ENCODE data around the gene CAMTA1.

The CAMTA1 gene

DNA sequence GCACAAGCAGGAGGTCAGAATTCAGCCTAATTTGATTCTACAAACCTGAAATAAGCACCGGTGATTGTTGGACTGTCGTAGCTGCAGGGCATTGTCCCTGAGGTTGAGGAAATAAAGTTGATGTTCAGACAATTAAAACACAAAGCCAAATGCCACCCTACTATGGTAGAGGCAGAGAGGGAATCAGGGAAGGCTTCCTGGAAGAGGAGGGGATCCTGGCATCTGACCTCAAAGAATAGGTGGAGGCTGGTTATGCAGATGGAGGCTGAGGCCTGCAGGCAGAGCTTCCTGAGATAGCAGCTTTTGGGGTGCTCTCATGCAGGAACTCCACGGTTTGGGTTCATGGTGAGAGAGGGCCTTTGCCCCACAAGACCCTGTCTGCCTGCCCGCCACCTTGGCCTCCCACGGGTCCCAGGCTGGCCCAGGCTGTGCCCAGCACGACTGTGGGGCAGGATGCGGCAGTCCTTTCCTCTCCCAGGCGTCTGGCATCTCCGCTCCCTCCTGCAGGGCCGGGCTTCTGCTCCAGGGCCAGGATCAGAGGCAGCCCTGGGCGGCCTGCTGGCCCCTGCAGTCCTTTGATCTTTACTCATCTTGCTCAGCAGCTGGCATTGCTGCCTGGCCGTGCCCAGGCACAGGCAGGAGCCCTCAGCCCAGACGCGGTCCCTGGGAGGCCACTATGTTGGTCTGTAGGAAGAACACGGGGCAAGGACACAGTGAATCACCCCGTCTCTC, 851.7 kb downstream of the CAMTA1 start:
- DNase-seq, result no peak

- DNase-seq, result no peak
These were observed 852.8 kb downstream of the CAMTA1 start for GRCh38 chr1:7638078-7638477.

DNA sequence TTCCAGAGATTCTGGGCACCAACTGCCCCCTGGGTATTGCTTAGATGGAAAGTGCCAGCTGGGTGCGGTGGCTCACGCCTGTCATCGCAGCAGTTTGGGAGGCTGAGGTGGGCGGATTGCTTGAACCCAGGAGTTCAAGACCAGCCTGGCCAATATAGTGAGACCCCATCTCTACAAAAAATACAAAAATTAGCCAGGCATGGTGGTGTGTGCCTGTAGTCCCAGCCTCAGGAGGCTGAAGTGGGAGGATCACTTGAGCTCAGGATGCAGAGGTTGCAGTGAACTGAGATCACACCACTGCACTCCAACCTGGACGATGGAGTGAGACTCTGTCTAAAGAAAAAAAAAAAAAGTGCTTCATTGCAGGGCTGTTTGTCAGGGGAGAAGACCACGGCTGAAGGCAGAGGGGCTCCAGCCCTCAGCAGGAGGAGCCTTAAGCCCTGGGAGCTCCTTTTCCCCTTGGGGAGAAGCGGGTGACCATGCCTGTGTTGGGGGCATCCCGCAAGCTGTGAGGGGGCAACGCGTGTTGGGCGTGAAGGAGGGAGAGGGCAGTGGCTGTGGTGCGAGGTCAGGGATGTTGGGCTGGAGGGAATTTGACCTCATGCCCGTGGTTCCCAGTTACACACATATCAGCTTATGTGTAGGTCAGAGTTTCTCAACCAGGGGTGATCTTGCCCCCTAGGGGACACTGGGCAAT, 854.3 kb downstream of the CAMTA1 start:
- DNase-seq, result no peak

GRCh38 chr1:7640350-7640749, 855.1 kb downstream of the CAMTA1 start:
- DNase-seq, result no peak

DNA sequence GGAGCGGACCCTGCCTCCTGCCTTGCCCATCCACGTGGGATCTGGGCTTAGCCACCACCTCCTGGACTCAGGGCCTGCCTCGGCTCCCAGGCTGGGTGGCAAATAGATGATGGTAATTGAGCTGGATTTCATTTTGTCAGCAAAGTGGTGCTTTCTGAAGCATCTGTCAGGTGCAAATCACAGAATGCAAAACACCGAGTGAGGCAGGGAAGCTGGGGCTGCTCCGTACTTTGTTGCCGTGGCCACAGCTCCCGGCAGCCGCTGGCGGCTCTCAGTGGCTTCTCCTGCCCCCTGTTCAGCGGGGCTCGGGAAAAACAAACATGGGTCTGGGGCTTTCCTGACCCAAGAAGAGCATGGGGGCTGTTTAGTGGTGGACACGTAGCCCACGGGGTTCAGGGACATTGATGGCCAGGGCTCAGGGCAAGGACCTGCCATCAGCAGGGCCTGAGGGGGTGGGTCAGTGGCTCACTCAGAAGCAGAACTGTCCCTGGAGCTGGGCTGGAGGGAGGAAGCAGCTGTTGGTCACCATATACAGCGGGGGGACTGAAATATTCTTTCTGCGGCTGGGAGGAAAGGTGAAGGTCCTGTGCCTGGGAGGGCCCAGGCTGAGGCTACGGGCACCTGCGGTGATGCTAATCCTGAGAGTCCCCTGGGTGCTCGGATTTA, 855.8 kb downstream of the CAMTA1 start:
- no peak for DNase-seq

- no peak for DNase-seq
These were observed 856.5 kb downstream of the CAMTA1 start for GRCh38 chr1:7641587-7642417.

GRCh38 chr1:7642418-7642704, 857.1 kb downstream of the CAMTA1 start:
- DNase-seq, result no peak

DNA sequence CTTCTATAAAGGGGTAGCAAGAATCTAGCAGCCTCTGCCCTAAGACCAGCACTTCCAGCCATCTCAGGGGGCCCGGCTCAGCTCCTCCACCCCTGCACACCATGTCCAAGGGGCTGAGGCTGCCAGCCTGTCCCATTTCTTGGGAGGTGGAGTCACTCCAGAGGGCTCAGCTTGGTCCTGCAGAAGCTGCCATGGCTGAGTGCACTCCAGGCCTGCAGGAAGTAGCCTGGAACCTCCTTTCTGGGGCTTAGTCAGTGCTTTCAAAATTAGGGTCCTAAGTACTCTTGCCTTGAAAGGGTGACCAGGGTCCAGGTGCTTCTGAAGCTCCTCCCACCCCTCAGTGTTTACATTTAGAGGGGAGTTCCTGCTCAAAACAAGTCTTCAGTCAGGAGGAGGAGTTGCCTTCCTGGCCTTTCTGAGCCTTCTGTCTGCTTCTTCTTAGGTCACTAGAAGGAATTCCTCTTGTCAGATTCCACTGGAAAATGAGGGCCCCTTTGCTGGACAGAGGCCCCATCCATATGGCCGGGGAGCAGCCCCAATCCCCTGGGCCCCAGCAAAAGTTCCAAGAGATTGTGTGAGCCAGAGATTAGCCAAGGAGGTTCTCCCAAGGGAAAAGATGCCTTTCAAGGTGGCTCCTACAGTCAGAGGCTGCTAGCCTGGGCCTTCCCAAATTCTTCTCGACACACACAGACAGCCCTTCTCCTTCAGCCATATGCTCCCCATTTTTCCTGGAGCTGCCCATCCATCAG, 857.7 kb downstream of the CAMTA1 start:
- DNase-seq, result no peak

DNA sequence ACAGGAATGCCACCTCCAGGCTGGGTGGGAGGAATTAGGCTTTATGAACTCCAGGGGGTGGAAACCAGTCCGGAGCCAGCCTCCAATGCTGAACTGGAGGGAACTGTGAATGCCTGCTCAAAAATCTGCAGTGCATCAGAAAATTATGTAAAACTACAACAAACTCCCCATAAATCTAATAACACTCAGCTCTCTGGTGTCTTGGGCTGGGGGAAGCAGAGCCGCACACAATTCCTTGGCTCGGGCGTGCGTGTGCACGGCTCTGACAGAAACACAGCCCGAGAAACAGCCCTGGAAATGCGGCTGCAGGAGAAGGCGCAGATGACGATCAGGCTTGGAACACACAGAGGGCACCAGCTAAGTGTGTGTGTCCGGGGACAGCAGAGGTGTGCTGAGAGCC, 858.3 kb downstream of the CAMTA1 start:
- no peak for DNase-seq

DNA sequence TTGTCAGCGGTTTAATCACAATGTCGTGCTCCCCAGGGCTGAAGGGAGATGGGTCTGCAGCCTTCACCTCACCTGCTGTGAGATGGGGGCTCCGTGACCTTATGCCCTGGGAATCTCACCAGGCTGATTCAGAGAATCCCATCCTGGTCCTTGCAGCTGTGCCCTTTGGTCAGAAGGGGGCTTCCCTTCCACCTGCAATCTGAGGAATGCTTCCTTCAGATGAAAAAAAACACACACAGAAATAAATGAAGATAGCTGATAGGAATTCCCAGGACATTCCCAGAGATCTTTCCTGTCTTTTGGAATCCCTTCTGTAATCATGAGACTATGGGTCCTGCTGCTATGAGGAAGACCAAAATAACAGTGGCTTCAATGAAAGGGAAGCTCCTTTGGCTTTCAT, 858.8 kb downstream of the CAMTA1 start:
- no peak for DNase-seq

DNA sequence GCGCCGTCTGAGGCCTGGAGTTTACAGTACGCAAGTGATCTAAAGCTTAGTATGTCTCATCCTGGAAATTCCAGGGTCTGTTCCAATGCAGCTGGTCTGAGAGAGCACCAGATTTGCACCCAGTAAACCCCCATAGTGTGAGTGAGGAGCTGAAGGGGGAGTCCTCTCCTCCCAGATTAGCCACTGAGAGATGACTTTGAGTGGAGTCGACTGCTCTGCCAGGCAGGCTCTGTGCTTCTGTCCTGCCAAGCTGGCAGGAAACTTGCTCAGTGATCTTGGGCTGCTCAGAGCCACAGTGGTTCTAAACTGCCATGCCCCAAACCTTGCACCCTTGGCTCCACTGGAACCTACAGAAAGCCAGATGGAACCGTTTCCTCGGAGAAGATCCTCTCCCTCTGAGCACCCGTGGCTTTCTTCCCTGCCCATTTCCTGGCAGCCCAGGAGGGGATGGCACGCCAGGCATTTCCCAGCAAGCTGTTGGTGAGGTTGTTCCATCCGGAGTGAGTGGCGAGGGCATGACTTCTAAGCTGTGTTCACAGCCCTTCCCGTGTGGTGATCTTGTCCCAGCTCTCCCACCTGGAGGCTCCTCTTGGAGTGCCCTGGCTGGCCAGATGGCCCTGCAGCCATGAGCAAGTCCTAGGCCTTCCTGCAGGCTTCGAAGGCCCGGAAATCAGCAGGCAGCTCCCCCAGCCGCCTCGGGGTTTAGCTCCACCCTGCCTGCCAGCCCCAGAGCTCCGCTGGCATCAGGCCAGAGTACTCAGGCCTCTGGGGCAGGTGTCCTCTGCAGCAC, 859.9 kb downstream of the CAMTA1 start:
- no peak for DNase-seq

GRCh38 chr1:7645751-7646048, 860.4 kb downstream of the CAMTA1 start:
- no peak for DNase-seq

DNA sequence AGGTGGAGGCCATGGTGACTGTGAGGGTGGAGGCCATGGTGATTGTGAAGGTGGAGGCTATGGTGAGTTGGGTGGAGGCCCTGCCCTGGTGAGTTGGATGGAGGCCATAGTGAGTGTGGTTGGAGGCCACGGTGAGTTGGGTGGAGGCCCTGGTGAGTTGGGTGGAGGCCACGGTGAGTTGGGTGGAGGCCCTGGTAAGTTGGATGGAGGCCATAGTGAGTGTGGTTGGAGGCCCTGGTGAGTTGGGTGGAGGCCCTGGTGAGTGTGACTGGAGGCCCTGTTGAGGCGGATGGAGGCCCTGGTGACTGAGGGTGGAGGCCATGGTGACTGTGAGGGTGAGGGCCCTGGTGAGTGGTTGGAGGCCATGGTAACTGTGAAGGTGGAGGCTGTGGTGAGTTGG, 860.9 kb downstream of the CAMTA1 start:
- DNase-seq, result no peak

- peak; percentile 61 to 64 for DNase-seq
These were observed 862.0 kb downstream of the CAMTA1 start for GRCh38 chr1:7646981-7647901.

- DNase-seq, result no peak
These were observed 863.6 kb downstream of the CAMTA1 start for GRCh38 chr1:7648761-7649384.

DNA sequence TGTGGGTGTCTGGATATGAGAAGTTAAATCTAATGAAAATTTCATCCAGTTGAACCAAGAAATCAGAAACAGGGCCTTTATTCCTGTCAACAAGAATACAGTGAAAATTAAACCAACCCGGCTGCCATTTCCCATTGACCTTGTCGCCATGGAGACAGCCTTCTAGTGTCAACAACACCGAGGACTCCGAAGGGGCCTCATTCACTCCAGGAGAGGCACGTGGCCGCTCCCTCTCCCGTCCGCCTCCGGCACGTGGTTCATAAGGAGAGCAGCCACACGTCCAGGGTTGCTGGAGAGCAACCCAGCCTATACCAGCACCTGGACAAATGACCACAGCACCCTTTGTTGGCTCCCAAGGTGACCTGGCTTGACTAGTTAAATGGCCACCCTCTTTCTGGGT, 865.5 kb downstream of the CAMTA1 start:
- no peak for DNase-seq

- DNase-seq, result no peak
These were observed 865.9 kb downstream of the CAMTA1 start for GRCh38 chr1:7651203-7651602.

DNA sequence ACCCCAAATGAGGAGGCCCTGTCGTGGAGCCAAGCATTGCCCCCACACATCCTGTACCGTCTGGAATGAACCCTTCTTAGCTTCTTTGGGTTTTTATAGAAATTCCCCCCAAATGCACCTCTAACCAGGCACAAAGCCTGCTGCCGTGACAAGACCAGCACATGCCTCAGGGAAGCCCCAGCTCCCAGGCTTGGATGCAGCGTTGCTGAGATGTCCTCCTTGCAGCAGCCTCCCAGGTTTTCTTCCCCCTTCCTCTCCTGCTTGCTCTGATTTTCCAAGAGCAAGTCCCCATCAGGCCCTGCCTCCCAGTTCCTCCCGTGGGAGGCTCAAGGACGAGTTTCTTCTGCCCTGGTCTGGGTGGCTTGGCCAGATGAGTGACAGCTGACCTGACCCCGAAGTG, 866.8 kb downstream of the CAMTA1 start:
- DNase-seq, result no peak

DNA sequence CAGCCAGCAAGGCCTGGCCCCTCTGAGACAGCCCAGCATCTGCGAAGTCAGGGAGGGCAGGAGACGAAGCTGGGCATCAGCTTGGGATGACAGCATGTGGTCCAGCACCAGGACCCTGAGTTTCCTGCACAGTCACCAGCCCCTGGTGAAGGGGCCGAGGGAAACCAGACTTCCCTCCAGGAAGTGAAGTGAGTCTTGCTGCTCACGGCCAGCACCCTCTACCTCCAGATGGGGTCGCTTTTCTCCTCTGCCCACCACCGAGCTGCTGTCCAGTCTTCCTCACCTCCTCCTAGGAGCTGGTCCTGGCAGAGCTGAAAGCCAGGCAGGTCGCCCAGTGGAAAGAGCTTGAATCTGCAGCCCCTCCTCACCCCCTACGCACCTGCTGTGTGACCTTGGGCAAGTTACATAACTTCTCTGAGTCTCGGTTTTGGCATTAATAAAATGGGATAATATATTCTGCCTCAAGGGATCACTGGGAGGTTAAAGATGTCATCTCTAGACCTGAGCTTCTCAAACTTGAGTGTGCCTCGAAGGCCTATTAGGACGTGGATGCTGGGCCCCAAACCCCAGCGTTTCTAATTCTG, 867.4 kb downstream of the CAMTA1 start:
- no peak for DNase-seq

DNA sequence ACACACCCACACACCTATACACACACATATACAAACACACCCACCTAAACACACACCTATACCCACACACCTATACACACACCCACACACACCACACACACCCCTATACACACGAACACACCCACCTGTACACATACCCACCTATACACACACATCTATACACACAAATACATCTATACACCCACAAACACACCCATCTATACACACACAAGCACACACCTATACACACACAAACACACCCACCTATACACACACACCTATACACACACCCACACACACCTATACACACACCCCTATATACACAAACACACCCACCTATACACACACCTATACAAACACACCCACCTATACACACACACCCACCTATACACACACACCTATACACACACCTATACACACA, 869.5 kb downstream of the CAMTA1 start:
- no peak for DNase-seq
